ENCODE measurements around the gene BLVRA. TPM values are rescaled to one million over a fixed set of nuclear protein-coding genes. Genes with fewer than 3 reads are reported as not detected.

BLVRA gene
- total RNA-seq, 1 donor from 2014 or later, result 60.2 TPM

DNA sequence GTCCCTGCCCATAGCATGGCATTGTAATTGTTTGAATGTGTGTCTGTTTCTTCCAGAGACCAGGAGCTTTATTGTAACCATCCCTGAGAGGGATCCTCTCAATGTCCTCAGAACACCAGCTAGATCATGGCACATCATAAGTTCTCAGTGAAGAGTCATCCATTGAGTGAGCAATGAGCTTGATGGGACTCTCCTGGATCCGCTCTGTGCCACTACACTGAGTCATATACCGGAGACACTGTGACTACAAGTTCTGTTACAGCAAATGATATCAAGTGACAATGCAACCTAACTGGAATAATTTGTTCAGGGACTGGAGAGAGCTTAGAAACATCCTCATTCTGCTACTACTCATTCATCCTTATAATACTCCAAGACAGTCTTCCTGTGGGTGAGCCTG is 85.8 kb downstream of the BLVRA start:
- no peak for TF ChIP-seq CTCF (IDR thresholded peaks at IDR 0.05; ENCODE audit: insufficient read depth, low read length, poor library complexity, severe bottlenecking)
- Histone ChIP-seq H3K27me3 (ENCODE audit: control insufficient read depth, insufficient read depth, low read length) (no peaks in the 10 kb centered on the region), H3K36me3 (ENCODE audit: control insufficient read depth, insufficient read depth, low read length) (no peaks in the 10 kb centered on the region), H3K4me3 (ENCODE audit: low read depth, low read length) (no peak overlapping the region)
- DNase-seq (ENCODE audit: low read depth), result no peak

DNA sequence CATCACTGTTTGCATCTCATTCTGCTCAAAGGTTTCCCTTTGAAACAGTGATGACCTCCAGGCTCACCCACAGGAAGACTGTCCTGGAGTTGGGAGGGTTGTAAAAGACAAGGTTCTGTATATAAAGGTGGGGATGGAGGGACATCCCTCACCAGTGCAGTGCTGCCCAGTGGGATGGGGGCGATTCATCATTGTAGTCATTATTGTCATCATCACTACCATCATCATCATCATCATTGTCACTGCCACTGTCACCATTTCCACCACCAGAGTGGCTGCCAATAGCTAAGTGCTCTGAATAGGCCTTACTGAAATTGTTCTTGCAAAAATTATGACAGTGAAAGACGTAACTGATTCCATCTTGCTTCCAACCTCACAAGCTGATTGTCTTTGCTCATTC is 86.2 kb downstream of the BLVRA start:
- Histone ChIP-seq H3K4me3 (ENCODE audit: low read depth, low read length) (no peak overlapping the region), H3K27me3 (ENCODE audit: control insufficient read depth, insufficient read depth, low read length) (no peaks in the 10 kb centered on the region), H3K36me3 (ENCODE audit: control insufficient read depth, insufficient read depth, low read length) (no peaks in the 10 kb centered on the region)
- TF ChIP-seq CTCF (IDR thresholded peaks at IDR 0.05; ENCODE audit: insufficient read depth, low read length, poor library complexity, severe bottlenecking), result no peak
- no peak for DNase-seq (ENCODE audit: low read depth)

GRCh38 chr7:43847496-43847895 is 89.0 kb downstream of the BLVRA start:
- no peak for DNase-seq (ENCODE audit: low read depth)
- H3K4me3 ChIP-seq (ENCODE audit: low read depth, low read length), result no peak overlapping the region

GRCh38 chr7:43849047-43849446 is 90.6 kb downstream of the BLVRA start:
- no peaks in the 10 kb centered on the region for H3K36me3 ChIP-seq (ENCODE audit: control insufficient read depth, insufficient read depth, low read length)
- no peaks in the 10 kb centered on the region for H3K27me3 ChIP-seq (ENCODE audit: control insufficient read depth, insufficient read depth, low read length)
- no peak for TF ChIP-seq CTCF (IDR thresholded peaks at IDR 0.05; ENCODE audit: insufficient read depth, low read length, poor library complexity, severe bottlenecking)
- H3K4me3 ChIP-seq (ENCODE audit: low read depth, low read length), result no peak overlapping the region
- DNase-seq (ENCODE audit: low read depth), result no peak

More at GRCh38 chr7:43847496-43847895, 89.0 kb downstream of the BLVRA start:
- no peaks in the 10 kb centered on the region for H3K36me3 ChIP-seq (ENCODE audit: control insufficient read depth, insufficient read depth, low read length)
- H3K27me3 ChIP-seq (ENCODE audit: control insufficient read depth, insufficient read depth, low read length), result no peaks in the 10 kb centered on the region
- TF ChIP-seq CTCF (IDR thresholded peaks at IDR 0.05; ENCODE audit: insufficient read depth, low read length, poor library complexity, severe bottlenecking), result no peak

DNA sequence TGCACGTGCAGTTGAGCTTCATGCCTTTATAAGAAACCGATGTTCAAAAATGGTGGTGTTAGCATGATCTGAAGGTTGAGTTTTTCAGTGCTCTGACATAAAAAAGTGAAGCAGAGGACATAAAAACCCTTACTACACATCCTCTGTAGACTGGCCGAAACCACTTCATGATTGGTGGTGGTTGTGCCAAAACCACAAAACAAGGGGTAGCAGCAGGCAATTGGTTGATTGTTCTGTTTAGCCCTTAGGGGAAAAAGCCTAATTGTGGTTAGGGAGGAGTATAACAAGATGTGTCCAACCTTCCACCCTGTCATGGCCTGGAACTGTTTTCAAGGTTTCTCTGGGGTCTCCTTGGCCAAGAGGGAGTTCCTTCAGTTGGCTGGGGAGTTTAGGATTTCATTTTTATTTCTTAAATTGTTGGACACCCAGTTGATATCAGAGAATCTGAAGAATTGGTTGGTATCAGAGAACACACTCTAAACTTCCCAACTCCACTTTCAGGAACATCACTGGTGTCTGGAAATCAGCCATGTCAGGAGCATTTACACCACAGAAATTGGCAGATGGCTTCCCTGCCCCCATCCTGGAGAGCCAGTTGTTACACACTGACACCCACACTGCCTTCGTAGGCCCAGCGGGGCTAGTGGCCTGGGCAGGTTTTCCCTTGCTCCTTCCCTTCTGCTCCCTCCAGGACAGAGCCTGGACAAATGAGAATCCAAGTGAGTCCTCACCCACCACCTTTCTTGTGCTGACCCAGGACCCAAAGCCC is 92.1 kb downstream of the BLVRA start:
- no peak for DNase-seq (ENCODE audit: low read depth)
- Histone ChIP-seq H3K27me3 (ENCODE audit: control insufficient read depth, insufficient read depth, low read length) (no peaks in the 10 kb centered on the region), H3K36me3 (ENCODE audit: control insufficient read depth, insufficient read depth, low read length) (no peaks in the 10 kb centered on the region), H3K4me3 (ENCODE audit: low read depth, low read length) (no peak overlapping the region)
- TF ChIP-seq CTCF (IDR thresholded peaks at IDR 0.05; ENCODE audit: insufficient read depth, low read length, poor library complexity, severe bottlenecking), result no peak

DNA sequence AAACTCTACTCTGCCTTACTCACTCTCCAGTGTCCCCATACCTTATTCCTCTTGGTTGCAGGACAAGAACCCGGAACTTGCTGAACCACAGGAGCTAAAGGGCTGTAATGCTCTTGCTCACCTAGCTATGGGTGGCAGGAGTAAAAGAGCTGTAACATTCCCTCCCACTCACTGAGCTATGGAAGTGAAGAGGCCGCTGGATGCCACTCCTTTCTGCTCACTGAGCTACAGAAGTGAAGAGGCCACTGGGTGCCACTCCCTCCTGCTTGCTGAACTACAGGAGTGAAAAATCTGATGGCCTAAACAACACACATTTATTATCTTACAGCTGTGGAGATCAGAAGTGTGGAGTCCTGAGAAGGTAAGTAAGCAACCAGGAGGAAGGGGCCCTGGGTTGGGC is 93.3 kb downstream of the BLVRA start:
- DNase-seq (ENCODE audit: low read depth), result no peak
- no peak for TF ChIP-seq CTCF (IDR thresholded peaks at IDR 0.05; ENCODE audit: insufficient read depth, low read length, poor library complexity, severe bottlenecking)
- Histone ChIP-seq H3K4me3 (ENCODE audit: low read depth, low read length) (no peak overlapping the region), H3K27me3 (ENCODE audit: control insufficient read depth, insufficient read depth, low read length) (no peaks in the 10 kb centered on the region), H3K36me3 (ENCODE audit: control insufficient read depth, insufficient read depth, low read length) (no peaks in the 10 kb centered on the region)
